Measurements from ENCODE around the gene EPC2. TPM values are rescaled to one million over a fixed set of nuclear protein-coding genes. Genes with fewer than 3 reads are reported as not detected.

EPC2 gene
- total RNA-seq, 1 donor from 2014 or later, result 6.5 TPM

DNA sequence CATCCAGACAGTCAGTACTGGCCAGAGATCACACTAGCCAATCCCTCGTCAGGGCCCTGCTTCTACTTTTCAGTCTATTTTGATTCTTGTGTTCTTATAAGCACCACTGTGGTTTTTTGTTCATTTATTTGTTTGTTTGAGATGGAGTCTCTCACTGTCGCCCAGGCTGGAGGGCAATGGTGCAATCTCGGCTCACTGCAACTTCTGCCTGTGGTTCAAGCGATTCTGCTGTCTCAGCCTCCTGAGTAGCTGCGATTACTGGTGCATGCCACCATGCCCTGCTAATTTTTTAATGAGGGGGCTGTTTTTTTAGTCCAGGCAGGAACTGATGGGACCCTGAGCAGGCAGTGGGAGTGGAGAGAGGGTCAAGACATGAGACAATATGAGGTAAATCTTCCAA lies 165.5 kb downstream of the EPC2 start:
- intact Hi-C loops (cut with DNase I), result no loop called here
- no peaks in the 10 kb centered on the region for H3K4me1 ChIP-seq
- H3K9me3 ChIP-seq, result peaks cover 0 to 4% of the 10 kb centered on the region in 2 donors
- no peak overlapping the region for H3K4me3 ChIP-seq
- H3K27ac ChIP-seq, result no peak overlapping the region
- no peaks in the 10 kb centered on the region for H3K36me3 ChIP-seq
- no peak for TF ChIP-seq CTCF (IDR thresholded peaks at IDR 0.05)
- no peaks in the 10 kb centered on the region for H3K27me3 ChIP-seq
- DNase-seq (ENCODE audit: low spot score in 2 of 2), result no peak

GRCh38 chr2:148812306-148812705 lies 167.8 kb downstream of the EPC2 start:
- intact Hi-C loops (cut with DNase I), result no loop called here
- no peak overlapping the region for H3K4me3 ChIP-seq
- H3K9me3 ChIP-seq, result no peaks in the 10 kb centered on the region
- no peaks in the 10 kb centered on the region for H3K27me3 ChIP-seq
- no peaks in the 10 kb centered on the region for H3K4me1 ChIP-seq
- no peak overlapping the region for H3K27ac ChIP-seq
- H3K36me3 ChIP-seq, result no peaks in the 10 kb centered on the region
- no peak for DNase-seq (ENCODE audit: low spot score in 2 of 2)
- no peak for TF ChIP-seq CTCF (IDR thresholded peaks at IDR 0.05)

DNA sequence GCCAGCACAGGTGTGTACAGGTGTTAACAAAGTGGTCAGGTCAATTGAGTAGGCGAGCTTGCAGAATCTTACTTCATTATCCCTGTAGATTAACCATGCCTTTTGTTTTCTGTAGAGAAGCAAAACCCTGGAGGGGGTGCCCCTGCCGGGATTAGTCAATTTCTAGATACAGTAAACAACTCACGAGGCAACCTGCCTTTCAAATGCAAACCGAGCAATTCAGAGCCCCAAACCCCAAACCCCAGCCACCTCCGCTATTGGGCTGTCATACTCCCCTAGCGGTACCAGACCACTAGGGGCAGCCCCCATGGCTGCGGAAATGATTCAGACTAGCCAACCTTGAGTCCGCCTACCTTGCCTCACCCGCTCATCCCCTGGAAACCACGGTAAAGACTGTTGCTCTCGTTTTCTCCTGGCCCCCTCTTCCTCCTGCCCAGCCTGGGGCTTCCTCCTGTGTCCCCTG lies 169.1 kb downstream of the EPC2 start:
- TF ChIP-seq CTCF (IDR thresholded peaks at IDR 0.05), result no peak
- no peaks in the 10 kb centered on the region for H3K9me3 ChIP-seq
- intact Hi-C loops (cut with DNase I), result no loop called here
- no peak overlapping the region for H3K27ac ChIP-seq
- H3K4me1 ChIP-seq, result no peaks in the 10 kb centered on the region
- no peaks in the 10 kb centered on the region for H3K27me3 ChIP-seq
- no peak overlapping the region for H3K4me3 ChIP-seq
- no peak for DNase-seq (ENCODE audit: low spot score in 2 of 2)
- no peaks in the 10 kb centered on the region for H3K36me3 ChIP-seq

GRCh38 chr2:148814143-148814859 lies 169.8 kb downstream of the EPC2 start:
- Histone ChIP-seq H3K36me3 (no peaks in the 10 kb centered on the region), H3K27me3 (no peaks in the 10 kb centered on the region), H3K9me3 (no peaks in the 10 kb centered on the region), H3K27ac (no peak overlapping the region), H3K4me3 (peak overlapping the region in 1 of 2 donors; percentile 24), H3K4me1 (no peaks in the 10 kb centered on the region)
- intact Hi-C loops (cut with DNase I), result no loop called here
- no peak for TF ChIP-seq CTCF (IDR thresholded peaks at IDR 0.05)
- no peak for DNase-seq (ENCODE audit: low spot score in 2 of 2)

DNA sequence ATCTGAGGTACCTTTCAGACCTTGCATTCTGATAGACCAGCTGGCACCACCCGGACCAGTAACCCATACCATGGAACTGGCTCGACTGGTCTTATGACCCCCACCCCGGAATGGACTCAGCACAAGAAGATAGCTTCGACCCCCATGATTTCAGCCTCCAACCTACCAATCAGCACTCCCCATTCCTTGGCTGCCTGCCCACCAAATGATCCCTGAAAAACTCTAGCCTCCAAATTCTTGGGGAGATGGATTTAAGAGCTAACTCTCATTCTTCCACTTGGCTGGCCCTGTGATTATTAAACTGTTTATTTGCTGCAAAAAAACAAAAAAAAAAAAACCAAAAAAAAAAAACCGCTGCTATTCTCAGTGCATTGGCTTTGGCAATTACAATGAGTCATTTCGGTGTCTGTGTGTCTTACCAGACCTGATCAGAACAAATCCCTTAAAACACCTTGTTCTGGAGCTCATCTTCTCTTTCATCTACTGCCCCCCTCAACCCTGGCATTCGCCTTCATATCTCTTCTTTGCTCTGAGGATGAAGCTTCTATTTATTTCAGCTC lies 170.4 kb downstream of the EPC2 start:
- Histone ChIP-seq H3K4me1 (no peaks in the 10 kb centered on the region), H3K36me3 (no peaks in the 10 kb centered on the region), H3K27me3 (no peaks in the 10 kb centered on the region), H3K9me3 (no peaks in the 10 kb centered on the region), H3K4me3 (peak overlapping the region in 1 of 2 donors; percentile 24), H3K27ac (no peak overlapping the region)
- intact Hi-C loops (cut with DNase I), result no loop called here
- TF ChIP-seq CTCF (IDR thresholded peaks at IDR 0.05), result no peak
- no peak for DNase-seq (ENCODE audit: low spot score in 2 of 2)
